ENCODE measurements around the gene CHKA.

DNA sequence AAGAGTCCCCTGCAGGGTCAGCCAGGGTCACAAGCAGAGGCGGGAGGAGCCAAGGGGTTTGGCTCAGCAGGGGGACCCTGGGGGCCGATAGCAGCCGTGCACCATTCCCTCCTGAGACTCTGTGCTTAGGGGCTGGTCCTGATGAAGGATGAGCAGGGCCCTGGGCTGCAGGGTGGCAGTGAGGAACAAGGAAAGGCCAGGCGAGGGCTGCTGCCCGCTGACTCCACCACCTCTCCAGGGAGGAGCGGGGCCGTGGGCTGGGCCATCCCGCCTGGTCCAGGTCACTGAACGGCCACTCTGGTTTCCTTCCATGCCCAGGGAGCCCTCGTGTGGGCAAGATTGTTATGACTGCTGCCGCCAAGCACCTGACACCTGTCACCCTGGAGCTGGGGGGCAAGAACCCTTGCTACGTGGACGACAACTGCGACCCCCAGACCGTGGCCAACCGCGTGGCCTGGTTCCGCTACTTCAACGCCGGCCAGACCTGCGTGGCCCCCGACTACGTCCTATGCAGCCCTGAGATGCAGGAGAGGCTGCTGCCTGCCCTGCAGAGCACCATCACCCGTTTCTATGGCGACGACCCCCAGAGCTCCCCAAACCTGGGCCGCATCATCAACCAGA lies 99.9 kb downstream of the CHKA start:
- no peak for TF ChIP-seq POLR2A (IDR thresholded peaks at IDR 0.05; ENCODE audit: low read depth, low read length)
- peak; percentile 23; the same call in 1 of the 2 replicates for TF ChIP-seq RAD21 (IDR thresholded peaks at IDR 0.05; ENCODE audit: low read length)
- no peak for TF ChIP-seq CEBPB (IDR thresholded peaks at IDR 0.05; ENCODE audit: low read depth, low read length)
- TF ChIP-seq, protein P1, sequence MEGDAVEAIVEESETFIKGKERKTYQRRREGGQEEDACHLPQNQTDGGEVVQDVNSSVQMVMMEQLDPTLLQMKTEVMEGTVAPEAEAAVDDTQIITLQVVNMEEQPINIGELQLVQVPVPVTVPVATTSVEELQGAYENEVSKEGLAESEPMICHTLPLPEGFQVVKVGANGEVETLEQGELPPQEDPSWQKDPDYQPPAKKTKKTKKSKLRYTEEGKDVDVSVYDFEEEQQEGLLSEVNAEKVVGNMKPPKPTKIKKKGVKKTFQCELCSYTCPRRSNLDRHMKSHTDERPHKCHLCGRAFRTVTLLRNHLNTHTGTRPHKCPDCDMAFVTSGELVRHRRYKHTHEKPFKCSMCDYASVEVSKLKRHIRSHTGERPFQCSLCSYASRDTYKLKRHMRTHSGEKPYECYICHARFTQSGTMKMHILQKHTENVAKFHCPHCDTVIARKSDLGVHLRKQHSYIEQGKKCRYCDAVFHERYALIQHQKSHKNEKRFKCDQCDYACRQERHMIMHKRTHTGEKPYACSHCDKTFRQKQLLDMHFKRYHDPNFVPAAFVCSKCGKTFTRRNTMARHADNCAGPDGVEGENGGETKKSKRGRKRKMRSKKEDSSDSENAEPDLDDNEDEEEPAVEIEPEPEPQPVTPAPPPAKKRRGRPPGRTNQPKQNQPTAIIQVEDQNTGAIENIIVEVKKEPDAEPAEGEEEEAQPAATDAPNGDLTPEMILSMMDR (conservative IDR thresholded peaks at IDR 0.05; ENCODE audit: low read depth, low read length): peak; percentile 24; the same call in 1 of the 2 replicates
- no peak for TF ChIP-seq RFX5 (IDR thresholded peaks at IDR 0.05; ENCODE audit: low read depth, low read length)

All from IMR-90 (cell line).